MM.1S (cell line): Measurements from ENCODE around the gene SSBP3.

Experiments used
- DNase-seq: peaks from one replicate; pipeline ENCODE4 v3.0.0-alpha.2; 2015
- H2AFZ ChIP-seq: fragments of 300-600 bp; sonication (generic); 2 replicates; pipeline ENCODE4 v1.6.0; 2016; ENCODE audit warnings: antibody characterized with exemption, low read length
- H3F3A ChIP-seq: fragments of 300-600 bp; sonication (generic); 2 replicates; pipeline ENCODE4 v1.6.1; 2016; ENCODE audit warnings: mild to moderate bottlenecking, antibody characterized with exemption, low read length, moderate library complexity, mixed read lengths; ENCODE audit not compliant: insufficient read depth
- H3K27ac ChIP-seq: fragments of 300-600 bp; sonication (generic); 2 replicates; pipeline ENCODE4 v1.5.1; 2016; ENCODE audit warnings: mild to moderate bottlenecking, low read length
- H3K27me3 ChIP-seq: fragments of 300-600 bp; sonication (generic); replicated peaks from 2 replicates; pipeline ENCODE4 v1.6.0; 2016; ENCODE audit warnings: low read length; ENCODE audit not compliant: insufficient read depth
- H3K36me3 ChIP-seq: fragments of 300-600 bp; sonication (generic); replicated peaks from 2 replicates; pipeline ENCODE4 v1.6.1; 2016; ENCODE audit warnings: mild to moderate bottlenecking, low read length, mixed read lengths; ENCODE audit not compliant: insufficient read depth
- H3K4me1 ChIP-seq: fragments of 300-600 bp; sonication (generic); 2 replicates; pipeline ENCODE4 v1.6.1; 2016; ENCODE audit warnings: low read length, mixed read lengths
- H3K4me2 ChIP-seq: fragments of 300-600 bp; sonication (generic); 2 replicates; pipeline ENCODE4 v1.6.0; 2016; ENCODE audit warnings: low read depth, low read length
- H3K4me3 ChIP-seq: fragments of 300-600 bp; sonication (generic); 2 replicates; pipeline ENCODE4 v1.5.1; 2016; ENCODE audit warnings: low read length, mixed read lengths
- H3K79me2 ChIP-seq: fragments of 300-600 bp; sonication (generic); 2 replicates; pipeline ENCODE4 v1.6.1; 2016; ENCODE audit warnings: mixed run types, low read length, mixed read lengths
- H3K9ac ChIP-seq: fragments of 300-600 bp; sonication (generic); 2 replicates; pipeline ENCODE4 v1.6.1; 2016; ENCODE audit warnings: low read length, mixed read lengths
- H3K9me2 ChIP-seq: fragments of 300-600 bp; sonication (generic); replicated peaks from 2 replicates; pipeline ENCODE4 v1.6.1; 2016; ENCODE audit warnings: mild to moderate bottlenecking, low read length, mixed read lengths; ENCODE audit not compliant: insufficient read depth
- H3K9me3 ChIP-seq: fragments of 300-600 bp; sonication (generic); replicated peaks from 2 replicates; pipeline ENCODE4 v1.6.1; 2016; ENCODE audit warnings: mild to moderate bottlenecking, low read length, mixed read lengths; ENCODE audit not compliant: insufficient read depth
- H4K20me1 ChIP-seq: fragments of 300-600 bp; sonication (generic); 2 replicates; pipeline ENCODE4 v1.6.1; 2016; ENCODE audit warnings: mild to moderate bottlenecking, low read length, moderate library complexity, mixed read lengths; ENCODE audit not compliant: insufficient read depth
- EZH2 ChIP-seq: fragments of 300-600 bp; sonication (generic); optimal IDR thresholded peaks from 2 replicates; pipeline ENCODE3; 2017; ENCODE audit warnings: low read depth, mild to moderate bottlenecking, antibody characterized with exemption, low read length, mixed read lengths
- EZH2phosphoT487 ChIP-seq: fragments of 300-600 bp; sonication (generic); IDR thresholded peaks from 2 replicates; pipeline ENCODE4 v1.6.1; 2018; ENCODE audit warnings: antibody characterized with exemption, low read length
- TF ChIP-seq, protein P1 (sequence below): fragments of 300-600 bp; sonication (generic); IDR thresholded peaks from 2 replicates; pipeline ENCODE4 v1.5.1; 2016; ENCODE audit warnings: antibody characterized with exemption, low read length, mixed read lengths

SSBP3 gene

DNA sequence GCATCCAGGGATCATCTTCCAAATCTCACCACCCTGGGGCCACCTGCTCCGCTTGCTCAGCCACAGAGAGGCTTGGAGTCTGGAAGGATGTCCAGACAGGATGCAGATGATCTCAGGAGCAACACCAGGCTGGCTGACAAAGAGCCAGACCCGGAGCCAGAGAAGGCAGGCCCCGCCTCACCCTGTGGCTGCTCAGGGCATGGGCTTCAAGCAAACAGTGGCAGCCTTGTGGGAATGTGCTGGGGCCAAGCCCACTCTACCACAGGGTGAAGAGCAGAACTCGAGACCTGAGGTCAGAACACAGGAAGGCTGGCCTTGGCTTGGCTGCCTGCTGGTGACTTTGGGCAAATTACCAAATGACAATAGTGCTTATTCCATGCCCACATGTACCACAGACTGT lies 160.7 kb downstream of the SSBP3 start:
- Histone ChIP-seq H3K9me2 (no peaks in the 10 kb centered on the region), H2AFZ (no peak overlapping the region), H3K27ac (no peak overlapping the region), H3F3A (no peaks in the 10 kb centered on the region), H3K36me3 (no peaks in the 10 kb centered on the region), H3K4me1 (no peaks in the 10 kb centered on the region), H3K27me3 (no peaks in the 10 kb centered on the region), H3K9me3 (no peaks in the 10 kb centered on the region), H3K4me2 (no peak overlapping the region), H3K79me2 (no peaks in the 10 kb centered on the region), H4K20me1 (no peaks in the 10 kb centered on the region), H3K9ac (no peak overlapping the region), H3K4me3 (no peak overlapping the region)
- TF ChIP-seq EZH2 (no peak), EZH2phosphoT487 (no peak)
- TF ChIP-seq, protein P1, sequence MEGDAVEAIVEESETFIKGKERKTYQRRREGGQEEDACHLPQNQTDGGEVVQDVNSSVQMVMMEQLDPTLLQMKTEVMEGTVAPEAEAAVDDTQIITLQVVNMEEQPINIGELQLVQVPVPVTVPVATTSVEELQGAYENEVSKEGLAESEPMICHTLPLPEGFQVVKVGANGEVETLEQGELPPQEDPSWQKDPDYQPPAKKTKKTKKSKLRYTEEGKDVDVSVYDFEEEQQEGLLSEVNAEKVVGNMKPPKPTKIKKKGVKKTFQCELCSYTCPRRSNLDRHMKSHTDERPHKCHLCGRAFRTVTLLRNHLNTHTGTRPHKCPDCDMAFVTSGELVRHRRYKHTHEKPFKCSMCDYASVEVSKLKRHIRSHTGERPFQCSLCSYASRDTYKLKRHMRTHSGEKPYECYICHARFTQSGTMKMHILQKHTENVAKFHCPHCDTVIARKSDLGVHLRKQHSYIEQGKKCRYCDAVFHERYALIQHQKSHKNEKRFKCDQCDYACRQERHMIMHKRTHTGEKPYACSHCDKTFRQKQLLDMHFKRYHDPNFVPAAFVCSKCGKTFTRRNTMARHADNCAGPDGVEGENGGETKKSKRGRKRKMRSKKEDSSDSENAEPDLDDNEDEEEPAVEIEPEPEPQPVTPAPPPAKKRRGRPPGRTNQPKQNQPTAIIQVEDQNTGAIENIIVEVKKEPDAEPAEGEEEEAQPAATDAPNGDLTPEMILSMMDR: no peak
- no peak for DNase-seq

GRCh38 chr1:54244655-54245054 lies 161.5 kb downstream of the SSBP3 start:
- TF ChIP-seq EZH2phosphoT487 (no peak), EZH2 (no peak)
- TF ChIP-seq, protein P1: no peak
- H3F3A ChIP-seq: no peaks in the 10 kb centered on the region
- H3K36me3 ChIP-seq: no peaks in the 10 kb centered on the region
- no peak for DNase-seq
- no peak overlapping the region for H2AFZ ChIP-seq
- no peak overlapping the region for H3K9ac ChIP-seq
- no peaks in the 10 kb centered on the region for H4K20me1 ChIP-seq
- H3K27ac ChIP-seq: no peak overlapping the region
- no peaks in the 10 kb centered on the region for H3K4me1 ChIP-seq
- no peaks in the 10 kb centered on the region for H3K27me3 ChIP-seq
- H3K9me2 ChIP-seq: no peaks in the 10 kb centered on the region
- no peak overlapping the region for H3K4me2 ChIP-seq
- no peak overlapping the region for H3K4me3 ChIP-seq
- H3K79me2 ChIP-seq: no peaks in the 10 kb centered on the region
- H3K9me3 ChIP-seq: no peaks in the 10 kb centered on the region

GRCh38 chr1:54243022-54243421 lies 163.2 kb downstream of the SSBP3 start:
- Histone ChIP-seq H2AFZ (no peak overlapping the region), H3F3A (no peaks in the 10 kb centered on the region), H3K4me3 (no peak overlapping the region), H3K4me1 (no peaks in the 10 kb centered on the region), H3K9ac (no peak overlapping the region), H3K4me2 (no peak overlapping the region), H3K36me3 (no peaks in the 10 kb centered on the region), H3K27me3 (no peaks in the 10 kb centered on the region), H3K79me2 (no peaks in the 10 kb centered on the region), H3K9me3 (no peaks in the 10 kb centered on the region), H3K27ac (no peak overlapping the region), H3K9me2 (no peaks in the 10 kb centered on the region), H4K20me1 (no peaks in the 10 kb centered on the region)
- TF ChIP-seq, protein P1: no peak
- TF ChIP-seq EZH2: no peak
- DNase-seq: no peak
